K562 (cell line): Measurements from ENCODE around the gene GOLGA8M. TPM values are rescaled to one million over a fixed set of nuclear protein-coding genes. Genes with fewer than 3 reads are reported as not detected.
"Not testable (repeated sequence)": the region's sequence is repeated elsewhere in the genome, so short reads cannot be mapped to it uniquely, and the experiment has no call there.

Source experiments
- ATAC-seq: fragments of 200-7000 bp; cut with Tn5 transposase; 3 replicates; pipeline ENCODE4 v1.9.1; 2020; ENCODE audit warnings: moderate library complexity
- BruUV-seq: library from RNA; stranded (reverse); fragments of 400-500 nt; replicated peaks from 2 replicates; lab custom pipeline; 2021; lab: Mats Ljungman, UMichigan
- CTCF ChIA-PET: fragments of 300-600 bp; formaldehyde crosslinking; extraction: SDS; loops from one replicate; lab custom pipeline; 2021; ENCODE audit warnings: low intra/inter-chr PET ratio; lab: Yijun Ruan, JAX
- POLR2A ChIA-PET: fragments of 300-600, 350-650 bp; sonication (Branson Sonifier 250); formaldehyde crosslinking; extraction: SDS; loops from one replicate; lab custom pipeline; 2021; ENCODE audit warnings: antibody characterized with exemption, inconsistent platforms; lab: Yijun Ruan, JAX
- DNase-seq, 4 experiments: peaks; one replicate each; pipeline versions ENCODE4 v3.0.0 to v3.0.0-alpha.2; 2011 to 2018; ENCODE audit warnings: low spot score in 3 of 4, mixed read lengths in 3 of 4; ENCODE audit errors: extremely low read depth in 1 of 4
- FAIRE-seq: peaks from 2 replicates; lab custom pipeline; 2011; peaks lifted over from hg19 to GRCh38; lab: Jason Lieb, UNC
- H2AFZ ChIP-seq: 2 replicates; pipeline ENCODE4 v1.6.0; 2011; ENCODE audit warnings: low read depth, low read length, control low read depth, inconsistent platforms
- H3K27ac ChIP-seq: fragments of 200-600 bp; 3 replicates; pipeline ENCODE4 v1.8.0; 2011; ENCODE audit warnings: low read depth, mild to moderate bottlenecking, control low read depth, inconsistent platforms, low read length, moderate library complexity, mixed read lengths; ENCODE audit errors: extremely low read depth
- H3K27me3 ChIP-seq, 2 experiments: fragments of 300-600 bp in 1 of 2; 2 replicates in 1 of 2; 3 replicates in 1 of 2; pipeline versions ENCODE4 v1.6.0 to v1.8.0; 2011; ENCODE audit warnings: inconsistent platforms in 2 of 2, low read length in 2 of 2, mild to moderate bottlenecking in 1 of 2, mixed read lengths in 1 of 2, moderate library complexity in 1 of 2; ENCODE audit not compliant: control insufficient read depth in 2 of 2, insufficient read depth in 2 of 2
- H3K36me3 ChIP-seq: fragments of 300-600 bp; 3 replicates; pipeline ENCODE4 v1.8.0; 2011; ENCODE audit warnings: mild to moderate bottlenecking, low read length, inconsistent platforms; ENCODE audit not compliant: control insufficient read depth, insufficient read depth
- H3K4me1 ChIP-seq, 2 experiments: fragments of 200-600 bp in 1 of 2; replicated peaks in 1 of 2; 2 replicates in 1 of 2; 3 replicates in 1 of 2; pipeline versions ENCODE4 v1.5.1 to v1.8.0; 2011; ENCODE audit warnings: inconsistent platforms in 2 of 2, low read length in 2 of 2, mild to moderate bottlenecking in 1 of 2, mixed read lengths in 1 of 2, moderate library complexity in 1 of 2; ENCODE audit not compliant: control insufficient read depth in 2 of 2, insufficient read depth in 2 of 2
- H3K4me2 ChIP-seq: 2 replicates; pipeline ENCODE4 v1.6.1; 2011; ENCODE audit warnings: low read length, control low read depth, inconsistent platforms, mixed read lengths; ENCODE audit not compliant: insufficient read depth
- H3K4me3 ChIP-seq: fragments of 200-600 bp; sonication (generic), shearing (Covaris generic); 2 replicates; pipeline ENCODE4 v1.5.1; 2016; ENCODE audit warnings: control low read depth, inconsistent platforms
- H3K79me2 ChIP-seq: fragments of 200-600 bp; 3 replicates; pipeline ENCODE4 v1.8.0; 2011; ENCODE audit warnings: low read length, inconsistent platforms; ENCODE audit not compliant: control insufficient read depth, insufficient read depth
- H3K9ac ChIP-seq, 2 experiments: 2 replicates each; pipeline versions ENCODE4 v1.6.0 to v1.6.1; 2011; ENCODE audit warnings: low read depth in 2 of 2, low read length in 2 of 2, control low read depth in 1 of 2, inconsistent platforms in 1 of 2, mild to moderate bottlenecking in 1 of 2, mixed read lengths in 1 of 2; ENCODE audit not compliant: insufficient read depth in 1 of 2
- H3K9me1 ChIP-seq: one replicate; pipeline ENCODE4 v1.6.0; 2011; ENCODE audit warnings: inconsistent platforms, mild to moderate bottlenecking, low read length, moderate library complexity; ENCODE audit not compliant: control insufficient read depth, insufficient read depth
- H3K9me3 ChIP-seq: replicated peaks from 2 replicates; pipeline ENCODE4 v1.5.1; 2011; ENCODE audit warnings: low read depth, low read length, inconsistent platforms; ENCODE audit not compliant: control insufficient read depth, insufficient read depth
- H4K20me1 ChIP-seq: replicated peaks from 2 replicates; pipeline ENCODE4 v1.6.1; 2011; ENCODE audit warnings: low read length, inconsistent platforms, mixed read lengths; ENCODE audit not compliant: control insufficient read depth, insufficient read depth
- MTF1 ChIP-seq: fragments of 250-450 bp; sonication (Bioruptor Pico); IDR thresholded peaks from 2 replicates; pipeline ENCODE4 v1.9.0; 2021; ENCODE audit warnings: moderate library complexity, mild to moderate bottlenecking, inconsistent platforms, borderline replicate concordance
- SLC30A9 ChIP-seq: fragments of 250-450 bp; sonication (Bioruptor Pico); IDR thresholded peaks from 2 replicates; pipeline ENCODE4 v1.8.0; 2022; ENCODE audit warnings: mild to moderate bottlenecking, moderate library complexity
- ZNF140 ChIP-seq: fragments of 250-450 bp; sonication (Bioruptor Pico); IDR thresholded peaks from 2 replicates; pipeline ENCODE4 v1.8.0; 2021; ENCODE audit warnings: moderate library complexity, mild to moderate bottlenecking, inconsistent platforms
- ZNF408 ChIP-seq: fragments of 250-450 bp; sonication (Bioruptor Pico); IDR thresholded peaks from 2 replicates; pipeline ENCODE4 v1.4.0; 2020; ENCODE audit warnings: low read depth, mild to moderate bottlenecking, moderate library complexity
- ZNF449 ChIP-seq: fragments of 250-450 bp; sonication (Bioruptor Pico); IDR thresholded peaks from 2 replicates; pipeline ENCODE4 v1.8.0; 2022; ENCODE audit warnings: moderate library complexity, mild to moderate bottlenecking, inconsistent platforms
- ZNF707 ChIP-seq: fragments of 250-450 bp; sonication (Bioruptor Pico); conservative IDR thresholded peaks from 2 replicates; pipeline ENCODE4 v1.8.0; 2022; ENCODE audit warnings: inconsistent platforms, mild to moderate bottlenecking, moderate library complexity
- whole genome bisulfite sequencing: fragments of 100-300 bp; shearing (Covaris generic); methylation state at CpG from one replicate; pipeline ENCODE4 v1.1.6; 2016; ENCODE audit warnings: low coverage, mixed read lengths; ENCODE audit not compliant: insufficient coverage; ENCODE audit errors: missing lambda C conversion rate; 5-methylcytosine and 5-hydroxymethylcytosine counted together
- in situ Hi-C: fragments of 300-500 bp; cut with MboI; formaldehyde crosslinking; loops from 4 replicates; pipeline ENCODE4 v1.15.0; 2018; ENCODE audit warnings: inconsistent platforms, mixed read lengths
- intact Hi-C: fragments of 100-400 bp; cut with micrococcal nuclease; formaldehyde crosslinking; loops from 2 replicates; pipeline ENCODE4 v1.14.2; 2022
- polyA plus RNA-seq, 8 experiments: library from polyadenylated mRNA; depleted of rRNA in 4 of 8; stranded (reverse) in 5 of 8; unstranded in 3 of 8; fragments of >200 nt; fragmentation: Nextera tagmentation in 2 of 8; fragmentation: Illumina TruSeq in 1 of 8; extraction: Ambion mirVana in 2 of 8; extraction: Trizol in 1 of 8; gene quantifications; 2 replicates each; pipeline versions ENCODE4 v1.2.1 to v1.2.3, GENCODE V29; 2011 to 2014; ENCODE audit warnings: inconsistent platforms in 1 of 8, missing spikeins in 1 of 8
- total RNA-seq, 7 experiments: library from RNA; depleted of rRNA in 6 of 7; stranded (reverse); fragments of >200 nt in 6 of 7; fragmentation: Illumina TruSeq in 2 of 7; extraction: Trizol in 2 of 7; gene quantifications; 2 replicates each; pipeline versions ENCODE4 v1.2.1 to v1.2.3, GENCODE V29; 2011 to 2021; ENCODE audit warnings: low replicate concordance in 1 of 7

The GOLGA8M gene
- total and polyA plus RNA-seq, 9 of the 15 experiments (the other 6 are each of a cell fraction or from before 2014, with no cell fraction given): not detected

- 86% methylated on average over 6 of the region's 6 CpGs for WGBS
These were observed 30.7 kb upstream of the GOLGA8M start for GRCh38 chr15:28742890-28743289.

GRCh38 chr15:28738590-28739292 lies 26.5 kb upstream of the GOLGA8M start:
- WGBS: 0% methylated on average over 5 of the region's 9 CpGs
- not testable (repeated sequence) for H3K4me1 ChIP-seq

More at GRCh38 chr15:28742890-28743289, 30.7 kb upstream of the GOLGA8M start:
- DNase-seq, in situ Hi-C loops, CTCF ChIA-PET, intact Hi-C loops, H3K9ac ChIP-seq, POLR2A ChIA-PET, H3K79me2 ChIP-seq, H4K20me1 ChIP-seq, H3K27me3 ChIP-seq, ATAC-seq, H3K4me2 ChIP-seq, H2AFZ ChIP-seq, H3K4me1 ChIP-seq, H3K9me3 ChIP-seq, H3K9me1 ChIP-seq, H3K4me3 ChIP-seq, FAIRE-seq, H3K36me3 ChIP-seq, BruUV-seq, H3K27ac ChIP-seq: not testable (repeated sequence)
- peak; percentile 61; the same call in 1 of the 2 replicates for TF ChIP-seq ZNF408
- TF ChIP-seq ZNF140 (CRISPR knock-in tag): 0 out of 2 replicates have a peak, but pooled peaks have one; percentile 14
- peak; percentile 74; the same call in 1 of the 2 replicates for TF ChIP-seq MTF1 (CRISPR knock-in tag)
- TF ChIP-seq SLC30A9: peak; percentile 75; the same call in 1 of the 2 replicates
- TF ChIP-seq ZNF449: 0 out of 2 replicates have a peak, but pooled peaks have one; percentile 43
- TF ChIP-seq ZNF707 (CRISPR knock-in tag): 0 out of 2 replicates have a peak, but pooled peaks have one; percentile 56

GRCh38 chr15:28738200-28738561 lies 26.0 kb upstream of the GOLGA8M start:
- intact Hi-C loops, in situ Hi-C loops, H3K9me1 ChIP-seq, H3K79me2 ChIP-seq, DNase-seq, H3K27me3 ChIP-seq, H3K36me3 ChIP-seq, H3K4me1 ChIP-seq, CTCF ChIA-PET, BruUV-seq, H3K9me3 ChIP-seq, FAIRE-seq, POLR2A ChIA-PET, H4K20me1 ChIP-seq: not testable (repeated sequence)
- Histone ChIP-seq H3K9ac (peak overlapping the region; percentile 44 to 86; a peak in 3 of 4 replicates), H3K4me3 (peak overlapping the region; percentile 47), H3K4me2 (peak overlapping the region; percentile 62), H3K27ac (peak overlapping the region; percentile 51), H2AFZ (0 out of 2 replicates have a peak overlapping the region, but pooled peaks have one; percentile 51)
- WGBS: 0% methylated on average over 2 of the region's 23 CpGs
- ATAC-seq: peak; percentile 55

More at GRCh38 chr15:28738590-28739292, 26.5 kb upstream of the GOLGA8M start:
- H3K9me1 ChIP-seq, H3K27me3 ChIP-seq, H3K36me3 ChIP-seq, H3K9me3 ChIP-seq, in situ Hi-C loops, ATAC-seq, intact Hi-C loops, POLR2A ChIA-PET, H4K20me1 ChIP-seq, H3K79me2 ChIP-seq, FAIRE-seq, CTCF ChIA-PET: not testable (repeated sequence)
- BruUV-seq: TSS peak; percentile 68
- Histone ChIP-seq H3K4me3 (peak overlapping the region; percentile 29; the same call in 1 of the 2 replicates), H3K4me2 (peak overlapping the region; percentile 62), H2AFZ (0 out of 2 replicates have a peak overlapping the region, but pooled peaks have one; percentile 51), H3K27ac (peak overlapping the region; percentile 51; the same call in 2 of the 3 replicates), H3K9ac (peak overlapping the region in 1 of 2 experiments; percentile 44; a peak in 1 of 4 replicates)
- DNase-seq: peak in 1 of 4 experiments; percentile 9
